Lung (tissue), 12 donors: Measurements from ENCODE around the gene RCE1. TPM values are rescaled to one million over a fixed set of nuclear protein-coding genes. Genes with fewer than 3 reads are reported as not detected.

ENCODE experiments used
- ATAC-seq: fragments of 200-7000 bp; cut with Tn5 transposase; one replicate; pipeline ENCODE4 v1.9.1; 2020; ENCODE audit warnings: moderate number of reproducible peaks; ENCODE audit not compliant: insufficient read depth, low FRiP score
- DNase-seq, 3 donors: peaks; one replicate each; pipeline ENCODE4 v3.0.0-alpha.2; 2013 to 2017
- H3K27ac ChIP-seq, 2 donors: one replicate each; pipeline ENCODE4 v1.5.1; 2013; ENCODE audit warnings: mild to moderate bottlenecking in 2 of 2, moderate library complexity in 2 of 2, control low read depth in 1 of 2, inconsistent platforms in 1 of 2, low read depth in 1 of 2, low read length in 1 of 2
- H3K27me3 ChIP-seq, 3 donors: one replicate each; pipeline ENCODE4 v1.5.1; 2013; ENCODE audit warnings: low read length in 2 of 3; ENCODE audit not compliant: control insufficient read depth in 3 of 3, insufficient read depth in 3 of 3
- H3K36me3 ChIP-seq, 4 donors: one replicate each; pipeline ENCODE4 v1.5.1; 2013; ENCODE audit warnings: low read length in 4 of 4, mild to moderate bottlenecking in 1 of 4, moderate library complexity in 1 of 4; ENCODE audit not compliant: control insufficient read depth in 4 of 4, insufficient read depth in 4 of 4
- H3K4me1 ChIP-seq, 5 donors: one replicate each; pipeline ENCODE4 v1.5.1; 2013; ENCODE audit warnings: low read length in 5 of 5, mild to moderate bottlenecking in 2 of 5, moderate library complexity in 1 of 5; ENCODE audit not compliant: control insufficient read depth in 5 of 5, insufficient read depth in 5 of 5
- H3K4me3 ChIP-seq: one replicate; pipeline ENCODE4 v1.5.1; 2013; ENCODE audit warnings: mild to moderate bottlenecking, control low read depth, moderate library complexity
- H3K9ac ChIP-seq, 2 donors: one replicate each; pipeline ENCODE4 v1.5.1; 2013; ENCODE audit warnings: low read length in 2 of 2, control low read depth in 1 of 2; ENCODE audit not compliant: insufficient read depth in 1 of 2
- H3K9me3 ChIP-seq, 4 donors: one replicate each; pipeline ENCODE4 v1.5.1; 2013; ENCODE audit warnings: low read length in 3 of 4, mild to moderate bottlenecking in 1 of 4, moderate library complexity in 1 of 4; ENCODE audit not compliant: control insufficient read depth in 4 of 4, insufficient read depth in 3 of 4
- WGBS, 2 donors: extraction: QIAGEN DNeasy Blood & Tissue Kit; methylation state at CpG; one replicate each; pipeline ENCODE4 v1.1.7; 2013; 5-methylcytosine and 5-hydroxymethylcytosine counted together
- polyA plus RNA-seq, 2 donors: library from polyadenylated mRNA; stranded (reverse); fragments of 200-250 nt; gene quantifications; one replicate each; pipeline ENCODE4 v1.2.1, GENCODE V29; 2013
- total RNA-seq, 2 donors: library from RNA; depleted of rRNA in 1 of 2; stranded (reverse); fragments of >200 nt in 1 of 2; gene quantifications; one replicate each; pipeline ENCODE4 v1.2.1, GENCODE V29; 2014 to 2021
- TF ChIP-seq, protein P1 (sequence below): IDR thresholded peaks from 2 replicates; pipeline ENCODE4 v1.5.1; 2012; ENCODE audit warnings: mild to moderate bottlenecking; ENCODE audit errors: control extremely low read depth, extremely low read depth
- donor health status: control.
- donor health status: control.
- donor health status: Bipolar disorder and iron deficiency.
- donor health status: healthy.
- donor health status: DM: yes; HTN: yes; CAD: no.

The RCE1 gene
- total and polyA plus RNA-seq, 4 donors = 8.7 to 24.0 (median 21.2) TPM

DNA sequence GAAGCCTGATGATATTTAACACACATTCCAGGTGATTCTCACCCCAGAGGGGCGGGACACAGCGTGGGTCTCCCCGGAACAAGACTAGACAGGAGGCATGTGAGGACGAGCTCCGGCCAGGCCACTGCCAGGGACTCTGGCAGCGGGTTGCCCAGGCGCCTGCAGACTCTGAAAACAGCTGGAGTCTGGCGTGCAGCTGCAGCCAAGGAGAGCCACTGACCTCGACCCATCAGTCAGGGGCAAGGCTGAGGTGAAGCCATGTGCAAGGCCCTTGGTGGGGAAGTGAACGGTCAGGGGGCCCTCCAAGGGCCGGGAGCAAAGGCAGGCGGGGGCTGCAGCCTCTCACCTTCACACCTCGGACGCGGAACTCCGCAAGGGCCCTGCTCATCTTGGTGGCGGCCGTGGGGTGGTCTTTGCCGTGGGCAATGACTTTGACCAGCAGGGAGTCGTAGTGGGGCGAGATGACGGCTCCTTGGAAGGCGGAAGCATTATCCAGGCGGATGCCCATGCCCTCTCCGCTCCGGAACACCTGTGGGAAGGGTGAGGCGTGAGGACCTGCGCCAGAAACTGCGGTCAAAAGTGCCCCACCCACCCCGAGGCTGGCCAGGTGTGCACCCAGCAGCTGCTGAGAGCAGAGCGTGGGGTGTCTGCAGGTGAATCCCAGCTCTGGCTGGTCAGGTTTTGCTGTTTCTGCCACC lies 20.3 kb downstream of the RCE1 start:
- TF ChIP-seq, protein P1, sequence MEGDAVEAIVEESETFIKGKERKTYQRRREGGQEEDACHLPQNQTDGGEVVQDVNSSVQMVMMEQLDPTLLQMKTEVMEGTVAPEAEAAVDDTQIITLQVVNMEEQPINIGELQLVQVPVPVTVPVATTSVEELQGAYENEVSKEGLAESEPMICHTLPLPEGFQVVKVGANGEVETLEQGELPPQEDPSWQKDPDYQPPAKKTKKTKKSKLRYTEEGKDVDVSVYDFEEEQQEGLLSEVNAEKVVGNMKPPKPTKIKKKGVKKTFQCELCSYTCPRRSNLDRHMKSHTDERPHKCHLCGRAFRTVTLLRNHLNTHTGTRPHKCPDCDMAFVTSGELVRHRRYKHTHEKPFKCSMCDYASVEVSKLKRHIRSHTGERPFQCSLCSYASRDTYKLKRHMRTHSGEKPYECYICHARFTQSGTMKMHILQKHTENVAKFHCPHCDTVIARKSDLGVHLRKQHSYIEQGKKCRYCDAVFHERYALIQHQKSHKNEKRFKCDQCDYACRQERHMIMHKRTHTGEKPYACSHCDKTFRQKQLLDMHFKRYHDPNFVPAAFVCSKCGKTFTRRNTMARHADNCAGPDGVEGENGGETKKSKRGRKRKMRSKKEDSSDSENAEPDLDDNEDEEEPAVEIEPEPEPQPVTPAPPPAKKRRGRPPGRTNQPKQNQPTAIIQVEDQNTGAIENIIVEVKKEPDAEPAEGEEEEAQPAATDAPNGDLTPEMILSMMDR = no peak
- no peak for ATAC-seq
- DNase-seq = no peak
- no peaks in the 10 kb centered on the region for H3K27me3 ChIP-seq
- no peaks in the 10 kb centered on the region for H3K9me3 ChIP-seq
- H3K4me1 ChIP-seq = peaks cover 0 to 2% (median 0%) of the 10 kb centered on the region in 5 donors
- peaks cover 0 to 4% (median 0%) of the 10 kb centered on the region in 4 donors for H3K36me3 ChIP-seq
- H3K9ac ChIP-seq = no peak overlapping the region
- WGBS, 2 donors = 92 to 94% methylated on average over 31 of the region's 31 CpGs
- H3K4me3 ChIP-seq = no peak overlapping the region
- H3K27ac ChIP-seq = no peak overlapping the region

DNA sequence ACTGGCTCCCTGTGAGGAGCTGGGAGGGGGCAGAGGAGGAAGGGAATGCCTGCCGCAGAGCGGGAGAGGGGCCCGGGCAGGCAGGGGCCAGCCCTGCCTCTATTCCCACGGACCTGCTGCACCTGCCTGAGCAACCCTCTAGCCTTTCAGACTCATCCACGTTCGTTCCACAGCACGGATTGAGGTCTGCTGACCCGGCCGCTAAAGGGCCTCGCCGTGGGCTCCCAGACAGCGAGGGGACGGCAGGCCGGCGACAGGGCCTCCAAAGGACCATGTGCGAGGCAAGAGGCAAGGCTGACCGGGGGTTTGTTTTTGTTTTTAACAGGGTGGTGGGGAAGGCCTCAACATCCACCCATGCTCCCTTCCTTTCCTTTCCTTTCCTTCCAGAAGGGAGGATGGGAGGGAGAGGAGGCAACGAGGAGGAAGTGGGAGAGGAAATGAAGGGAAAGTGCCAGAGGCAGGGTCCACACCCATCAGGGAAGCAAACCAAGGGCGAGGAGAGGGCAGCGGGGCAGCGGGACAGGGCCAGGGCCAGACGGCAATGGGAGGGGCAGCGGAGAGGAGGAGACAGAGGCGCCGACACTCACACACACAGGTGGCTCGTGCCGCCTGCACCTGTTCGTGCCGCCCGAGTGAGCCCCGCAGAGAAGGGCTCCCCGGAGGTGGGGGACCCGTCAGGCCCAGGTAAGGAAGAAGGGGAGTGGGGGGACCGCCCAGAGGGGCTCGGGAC lies 21.1 kb downstream of the RCE1 start:
- H3K4me3 ChIP-seq = no peak overlapping the region
- WGBS, 2 donors = 75 to 84% methylated on average over 34 to 35 of the region's 35 CpGs

DNA sequence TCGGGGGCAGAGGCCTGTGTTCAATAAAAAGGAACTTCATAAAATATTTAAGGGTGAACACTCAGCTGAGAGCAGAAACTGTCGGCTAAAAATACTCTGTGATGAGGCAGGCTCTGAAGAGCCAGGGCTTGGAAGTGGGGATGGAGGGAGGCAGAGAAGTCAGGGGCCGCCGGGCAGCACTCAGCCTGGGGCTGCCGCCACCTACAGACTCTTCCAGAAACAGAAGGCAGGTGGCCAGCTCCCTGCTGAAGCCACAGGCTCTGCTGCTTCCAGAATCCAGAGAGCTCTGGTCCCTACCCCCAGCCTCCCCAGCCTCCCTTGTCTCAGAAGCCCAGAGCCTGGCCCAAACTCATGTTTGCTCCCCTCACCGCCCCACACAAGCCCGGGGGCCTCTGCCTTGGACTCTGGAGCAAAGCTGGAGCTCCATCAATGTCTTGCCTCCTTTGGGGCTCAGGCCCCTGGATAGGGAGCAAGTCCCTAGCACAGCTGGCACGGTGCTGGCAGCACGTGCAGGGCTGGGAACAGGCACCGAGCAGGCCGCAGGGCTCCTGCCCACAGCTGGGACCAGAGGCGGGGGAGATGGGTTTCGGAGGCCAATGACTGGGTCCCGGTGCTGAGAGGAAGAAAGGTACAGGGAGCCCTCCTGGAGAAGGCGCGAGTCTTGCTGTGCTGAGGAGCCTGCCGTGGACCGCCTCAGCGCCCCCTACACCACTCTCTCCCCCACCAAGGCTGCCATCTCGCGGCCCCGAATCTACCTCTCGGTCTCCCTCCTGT lies 21.9 kb downstream of the RCE1 start:
- no peak for DNase-seq
- no peaks in the 10 kb centered on the region for H3K4me1 ChIP-seq
- TF ChIP-seq, protein P1 = no peak
- H3K4me3 ChIP-seq = no peak overlapping the region
- H3K9me3 ChIP-seq = no peaks in the 10 kb centered on the region
- WGBS, 2 donors = 88 to 89% methylated on average over 21 to 23 of the region's 23 CpGs
- H3K27ac ChIP-seq = no peak overlapping the region
- peaks cover 0 to 3% (median 0%) of the 10 kb centered on the region in 4 donors for H3K36me3 ChIP-seq
- H3K9ac ChIP-seq = no peak overlapping the region
- ATAC-seq = no peak
- H3K27me3 ChIP-seq = no peaks in the 10 kb centered on the region

More for the DNA sequence above, 21.1 kb downstream of the RCE1 start:
- TF ChIP-seq, protein P1 = no peak
- Histone ChIP-seq H3K9ac (no peak overlapping the region), H3K27ac (no peak overlapping the region), H3K4me1 (no peaks in the 10 kb centered on the region), H3K9me3 (no peaks in the 10 kb centered on the region), H3K36me3 (peaks cover 0 to 2% (median 0%) of the 10 kb centered on the region in 4 donors), H3K27me3 (no peaks in the 10 kb centered on the region)
- DNase-seq = no peak
- ATAC-seq = no peak
